WERI-Rb-1 (cell line): ENCODE results near the gene MAGI2.

ENCODE experiments used
- DNase-seq: peaks from one replicate; pipeline ENCODE4 v3.0.0-alpha.2; 2020
- H3K27ac ChIP-seq: fragments of 250-450 bp; sonication (Bioruptor Pico); 2 replicates; pipeline ENCODE4 v1.5.1; 2020; ENCODE audit warnings: mild to moderate bottlenecking, moderate library complexity
- H3K27me3 ChIP-seq: fragments of 250-450 bp; sonication (Bioruptor Pico); 2 replicates; pipeline ENCODE4 v1.5.1; 2021; ENCODE audit warnings: mild to moderate bottlenecking, low read depth, moderate library complexity; ENCODE audit not compliant: insufficient read depth, severe bottlenecking
- H3K36me3 ChIP-seq: fragments of 250-450 bp; sonication (Bioruptor Pico); 2 replicates; pipeline ENCODE4 v1.5.1; 2020; ENCODE audit warnings: mild to moderate bottlenecking, moderate library complexity
- H3K4me3 ChIP-seq: 2 replicates; pipeline ENCODE4 v1.5.1; 2011; ENCODE audit warnings: low read depth, mild to moderate bottlenecking, control low read depth, low read length
- H3K9me3 ChIP-seq: fragments of 250-450 bp; sonication (Bioruptor Pico); 2 replicates; pipeline ENCODE4 v1.5.1; 2021; ENCODE audit warnings: mild to moderate bottlenecking, moderate library complexity; ENCODE audit not compliant: severe bottlenecking
- CTCF ChIP-seq: IDR thresholded peaks from 2 replicates; pipeline ENCODE4 v1.5.1; 2011; ENCODE audit warnings: low read depth, mild to moderate bottlenecking, control low read depth, inconsistent platforms, low read length

The MAGI2 gene

GRCh38 chr7:77991656-77992055 lies 1461.8 kb downstream of the MAGI2 start:
- Histone ChIP-seq H3K27ac (no peak overlapping the region), H3K27me3 (no peaks in the 10 kb centered on the region), H3K9me3 (peaks cover 6% of the 10 kb centered on the region), H3K4me3 (no peak overlapping the region), H3K36me3 (no peaks in the 10 kb centered on the region)
- DNase-seq: no peak
- no peak for TF ChIP-seq CTCF

- no peak overlapping the region for H3K27ac ChIP-seq
- DNase-seq: peak; percentile 33
- no peaks in the 10 kb centered on the region for H3K36me3 ChIP-seq
- peaks cover 6% of the 10 kb centered on the region for H3K9me3 ChIP-seq
- peak; percentile 29; the same call in 1 of the 2 replicates for TF ChIP-seq CTCF
- H3K4me3 ChIP-seq: no peak overlapping the region
- no peaks in the 10 kb centered on the region for H3K27me3 ChIP-seq
These were observed 1463.4 kb downstream of the MAGI2 start for GRCh38 chr7:77989981-77990566.

- Histone ChIP-seq H3K36me3 (no peaks in the 10 kb centered on the region), H3K4me3 (no peak overlapping the region)
- no peak for TF ChIP-seq CTCF
These were observed 1467.5 kb downstream of the MAGI2 start for GRCh38 chr7:77985974-77986339.

GRCh38 chr7:77985232-77985973 lies 1468.1 kb downstream of the MAGI2 start:
- H3K27ac ChIP-seq: no peak overlapping the region
- peaks cover 6% of the 10 kb centered on the region for H3K9me3 ChIP-seq
- H3K4me3 ChIP-seq: no peak overlapping the region
- H3K36me3 ChIP-seq: no peaks in the 10 kb centered on the region
- DNase-seq: no peak
- H3K27me3 ChIP-seq: no peaks in the 10 kb centered on the region
- no peak for TF ChIP-seq CTCF

More at GRCh38 chr7:77985974-77986339, 1467.5 kb downstream of the MAGI2 start:
- Histone ChIP-seq H3K27ac (no peak overlapping the region), H3K9me3 (peaks cover 6% of the 10 kb centered on the region), H3K27me3 (no peaks in the 10 kb centered on the region)
- no peak for DNase-seq

GRCh38 chr7:77983973-77984372 lies 1469.5 kb downstream of the MAGI2 start:
- DNase-seq: no peak
- H3K9me3 ChIP-seq: peaks cover 3% of the 10 kb centered on the region
- TF ChIP-seq CTCF: no peak
- no peaks in the 10 kb centered on the region for H3K36me3 ChIP-seq
- no peak overlapping the region for H3K4me3 ChIP-seq
- H3K27me3 ChIP-seq: no peaks in the 10 kb centered on the region
- H3K27ac ChIP-seq: no peak overlapping the region
